Stimulated activated CD8-positive, alpha-beta memory T cell treated with anti-CD3 and anti-CD28 coated beads, Interleukin-7, amount 100 ng/mL, for 24 hours (primary cell): ENCODE results near the gene OR8J3.
"Not testable (repeated sequence)": the region's sequence is repeated elsewhere in the genome, so short reads cannot be mapped to it uniquely, and the experiment has no call there.

ENCODE experiments used
- DNase-seq: peaks from one replicate; pipeline ENCODE4 v3.0.0-alpha.2; 2020; ENCODE audit warnings: low read depth

OR8J3 gene, protein sequence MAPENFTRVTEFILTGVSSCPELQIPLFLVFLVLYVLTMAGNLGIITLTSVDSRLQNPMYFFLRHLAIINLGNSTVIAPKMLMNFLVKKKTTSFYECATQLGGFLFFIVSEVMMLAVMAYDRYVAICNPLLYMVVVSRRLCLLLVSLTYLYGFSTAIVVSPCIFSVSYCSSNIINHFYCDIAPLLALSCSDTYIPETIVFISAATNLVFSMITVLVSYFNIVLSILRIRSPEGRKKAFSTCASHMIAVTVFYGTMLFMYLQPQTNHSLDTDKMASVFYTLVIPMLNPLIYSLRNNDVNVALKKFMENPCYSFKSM

DNA sequence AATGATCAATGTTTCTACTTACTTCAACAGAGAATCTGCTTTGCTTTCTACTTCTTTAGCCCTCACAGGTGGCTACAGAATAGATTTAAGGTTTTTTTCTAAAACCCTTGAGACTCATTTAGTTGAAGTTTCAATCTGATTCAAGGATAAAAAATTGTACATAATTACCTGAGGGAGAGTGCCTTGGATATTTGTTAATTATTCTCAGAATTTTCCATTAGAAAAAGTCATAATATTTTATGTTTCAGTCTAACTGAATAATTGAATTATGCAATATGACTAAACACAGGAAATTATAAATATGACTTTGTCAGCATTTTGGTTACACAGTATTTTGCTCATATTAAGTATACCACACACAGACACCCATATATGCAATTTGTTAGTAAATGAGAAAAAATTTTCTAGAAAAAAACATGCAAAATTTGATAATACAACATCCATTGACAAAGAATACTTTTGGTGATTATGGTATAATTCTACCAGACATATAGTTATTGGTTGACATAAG is at the start of gene OR8J3:
Gene OR8J3, minus strand, starts transcription at position 51 of the 511 bp plus-strand sequence. CDS start 2,483 bp downstream, outside the sequence.
- no peak for DNase-seq

DNA sequence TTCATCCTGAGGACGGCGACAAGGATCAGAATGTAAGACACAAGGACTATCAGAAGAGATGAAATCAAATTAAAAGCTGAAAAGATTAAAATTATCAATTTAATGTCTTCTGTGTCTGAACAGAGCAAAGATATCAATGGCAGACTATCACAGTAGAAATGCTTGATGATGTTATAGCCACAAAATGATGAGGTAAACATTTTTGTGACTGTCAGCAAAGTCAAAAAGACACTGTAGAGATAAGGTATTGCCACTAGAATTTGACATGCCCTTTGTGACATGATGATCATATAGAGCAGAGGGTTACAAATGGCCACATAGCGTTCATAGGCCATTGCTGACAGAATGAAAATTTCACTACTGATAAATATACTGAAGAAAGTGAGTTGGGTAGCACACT is 48.6 kb upstream of the OR8J3 start:
- DNase-seq = no peak

DNA sequence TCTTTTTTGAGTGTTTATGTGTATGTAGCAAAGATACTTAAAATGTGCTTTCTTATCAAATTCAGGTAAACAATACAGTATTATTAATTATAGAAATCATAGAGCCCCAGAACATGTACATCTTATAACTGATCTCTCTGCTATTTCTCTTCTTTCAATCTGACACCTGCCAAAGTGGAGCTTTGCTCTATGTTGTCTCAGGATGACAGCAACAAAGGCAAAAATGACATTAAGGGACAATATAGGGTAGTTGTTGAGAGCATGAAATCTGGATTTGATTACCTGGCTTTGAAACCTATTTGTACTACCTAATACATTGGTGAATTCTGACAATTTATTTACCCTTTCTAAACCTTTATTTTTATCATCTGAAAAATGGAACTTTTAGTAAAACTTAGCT is 43.5 kb upstream of the OR8J3 start:
- DNase-seq = no peak

DNA sequence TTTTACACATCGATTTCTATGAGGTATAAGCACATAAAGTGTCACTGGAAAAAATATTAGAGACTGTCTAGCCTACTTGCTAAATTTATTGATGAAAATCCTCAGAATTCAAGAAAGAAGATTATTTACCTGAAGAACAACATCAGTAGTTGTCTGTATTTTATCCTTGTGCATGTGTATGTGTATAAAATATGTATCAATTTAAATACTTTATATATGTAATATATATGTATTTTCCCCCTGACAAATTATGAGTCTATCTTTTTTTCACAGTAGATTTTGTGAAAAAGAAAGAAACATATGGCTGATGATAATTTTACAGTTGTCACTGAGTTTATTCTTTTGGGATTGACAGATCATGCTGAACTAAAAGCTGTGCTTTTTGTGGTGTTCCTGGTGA is 36.3 kb upstream of the OR8J3 start, which contains the start of gene OR5J2:
Gene OR5J2, plus strand, starts transcription at position 301 of the 400 bp plus-strand sequence. Its CDS starts 0 bp downstream, at position 301.
- DNase-seq = no peak

DNA sequence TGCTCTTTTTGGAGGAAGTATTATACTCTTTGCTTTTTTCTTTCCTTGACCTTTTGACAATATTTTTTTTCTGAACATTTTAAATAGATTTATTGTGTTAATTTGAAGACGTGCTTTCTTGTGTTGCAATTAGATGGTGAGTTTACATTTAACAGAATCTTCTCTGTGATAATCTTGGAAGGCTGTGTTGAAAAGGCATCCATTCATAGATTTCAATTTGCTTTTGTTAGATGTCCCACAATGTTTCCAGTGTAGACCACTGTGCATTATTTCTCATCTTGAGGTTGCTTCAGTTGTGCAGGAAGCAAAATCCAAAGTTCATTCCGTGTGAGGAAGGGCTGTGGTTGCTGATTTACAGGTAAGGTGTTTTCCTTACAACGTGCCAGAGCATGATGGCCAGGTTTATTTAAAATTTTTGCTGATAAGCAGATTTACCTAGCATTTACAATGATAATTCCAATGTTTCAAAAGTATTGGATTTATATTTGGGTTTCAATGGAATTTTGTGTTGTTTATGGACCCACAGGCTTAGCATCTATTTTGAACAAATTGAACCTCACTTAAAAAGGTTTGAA is 32.3 kb upstream of the OR8J3 start:
- DNase-seq = no peak

DNA sequence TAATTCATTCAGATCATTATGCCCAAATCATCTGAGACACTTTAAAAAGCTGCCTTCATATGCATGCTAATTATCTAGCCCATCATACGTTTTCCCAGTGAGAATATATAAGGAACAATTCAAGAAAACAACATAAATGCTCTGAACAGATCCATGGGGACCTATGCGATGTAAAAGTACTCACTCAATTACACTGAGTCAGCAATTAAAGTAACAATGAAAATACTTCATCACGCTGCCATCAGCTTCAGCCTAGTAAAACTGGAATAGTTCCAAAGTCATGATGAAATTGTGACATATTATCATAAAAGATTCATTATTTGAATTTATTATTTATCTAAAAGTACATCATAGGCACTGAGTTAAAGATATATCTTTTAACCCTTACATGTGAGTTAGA is 23.8 kb upstream of the OR8J3 start:
- no peak for DNase-seq

DNA sequence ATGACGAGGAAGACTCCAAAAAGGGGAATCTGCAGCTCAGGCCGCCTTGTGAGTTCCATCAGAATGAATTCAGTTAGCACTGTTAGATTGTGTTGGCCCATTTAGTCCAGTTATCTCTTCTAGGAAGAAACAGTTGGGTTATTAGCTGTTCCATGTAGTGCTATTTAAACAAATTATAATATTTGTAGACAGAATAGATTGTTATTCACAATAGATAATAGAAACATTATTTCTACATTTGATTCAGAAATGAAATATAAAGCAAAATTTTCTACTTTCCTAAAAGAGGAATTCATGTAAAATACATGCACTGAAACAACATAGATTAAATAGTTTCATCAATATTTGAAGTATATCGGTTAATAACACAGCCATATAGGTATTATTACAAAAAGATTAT is 20.2 kb upstream of the OR8J3 start, which contains the start of gene OR8K5:
Gene OR8K5, minus strand, starts transcription at position 101 of the 400 bp plus-strand sequence. Its CDS starts 0 bp downstream, at position 101.
- no peak for DNase-seq

DNA sequence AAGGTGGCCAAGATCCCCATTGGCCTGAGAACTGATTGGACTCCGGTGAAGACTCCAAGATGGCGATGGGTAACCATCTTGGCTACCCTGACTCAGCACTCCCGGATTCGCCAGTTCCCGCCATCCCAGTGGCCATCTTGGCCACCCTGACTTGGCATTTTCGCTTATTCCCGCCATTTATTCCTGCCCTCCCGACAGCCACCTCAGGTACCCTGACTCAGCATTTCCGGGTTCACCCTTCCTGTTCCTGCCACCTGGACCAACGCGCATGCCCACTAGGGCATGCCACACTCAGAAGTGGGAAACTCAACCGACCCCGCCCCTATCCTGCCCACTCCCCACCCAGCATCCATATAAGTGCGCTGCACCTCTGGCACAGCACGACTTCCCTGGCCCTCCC is 12.3 kb upstream of the OR8J3 start:
- DNase-seq = no peak

DNA sequence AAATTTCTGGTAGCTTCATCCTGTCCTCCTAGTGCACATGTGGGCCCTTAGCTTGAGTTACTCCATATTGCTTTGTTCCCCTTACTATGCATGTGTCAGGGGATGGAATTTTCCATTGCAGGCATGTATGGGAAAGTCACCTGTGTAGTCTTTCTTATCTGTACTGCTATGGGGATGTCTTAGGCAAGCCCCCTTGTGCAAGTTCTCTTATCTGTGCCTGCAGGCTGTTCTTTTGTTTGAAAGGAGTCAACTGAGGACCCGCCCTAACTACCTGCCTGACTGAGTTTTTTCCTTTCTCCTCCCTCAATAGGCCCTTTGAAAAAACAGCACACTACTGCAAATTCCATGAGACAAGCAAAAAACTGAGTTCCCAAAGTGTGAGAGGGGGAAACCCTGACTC is 11.4 kb upstream of the OR8J3 start:
- no peak for DNase-seq

DNA sequence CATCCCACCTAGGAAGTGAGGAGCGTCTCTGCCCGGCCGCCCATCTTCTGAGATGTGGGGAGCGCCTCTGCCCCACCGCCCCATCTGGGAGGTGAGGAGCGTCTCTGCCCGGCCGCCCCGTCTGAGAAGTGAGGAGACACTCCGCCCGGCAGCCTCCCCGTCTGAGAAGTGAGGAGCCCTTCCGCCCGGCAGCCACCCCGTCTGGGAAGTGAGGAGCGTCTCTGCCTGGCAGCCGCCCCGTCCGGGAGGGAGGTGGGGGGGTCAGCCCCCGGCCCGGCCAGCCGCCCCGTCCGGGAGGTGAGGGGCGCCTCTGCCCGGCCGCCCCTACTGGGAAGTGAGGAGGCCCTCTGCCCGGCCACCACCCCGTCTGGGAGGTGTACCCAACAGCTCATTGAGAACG is 3.7 kb upstream of the OR8J3 start:
- DNase-seq = not testable (repeated sequence)

DNA sequence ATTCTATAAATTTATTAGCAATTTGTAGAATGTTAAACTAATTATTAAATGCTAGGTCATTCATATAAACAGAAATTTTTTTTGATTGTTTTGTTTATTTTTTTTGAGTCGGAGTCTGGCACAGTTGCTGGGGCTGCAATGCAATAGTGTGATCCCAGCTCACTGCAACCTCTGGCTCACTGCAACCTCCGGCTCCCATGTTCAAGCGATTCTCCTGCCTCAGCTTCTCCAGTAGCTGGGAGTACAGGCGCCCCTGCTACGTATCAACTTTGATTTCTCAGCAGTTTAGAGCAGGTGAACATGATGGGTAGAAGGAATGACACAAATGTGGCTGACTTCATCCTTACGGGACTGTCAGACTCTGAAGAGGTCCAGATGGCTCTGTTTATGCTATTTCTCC is 17.9 kb downstream of the OR8J3 start, which contains the start of gene OR8H3:
Gene OR8H3, plus strand, starts transcription at position 301 of the 400 bp plus-strand sequence. Its CDS starts 0 bp downstream, at position 301.
- DNase-seq = no peak

DNA sequence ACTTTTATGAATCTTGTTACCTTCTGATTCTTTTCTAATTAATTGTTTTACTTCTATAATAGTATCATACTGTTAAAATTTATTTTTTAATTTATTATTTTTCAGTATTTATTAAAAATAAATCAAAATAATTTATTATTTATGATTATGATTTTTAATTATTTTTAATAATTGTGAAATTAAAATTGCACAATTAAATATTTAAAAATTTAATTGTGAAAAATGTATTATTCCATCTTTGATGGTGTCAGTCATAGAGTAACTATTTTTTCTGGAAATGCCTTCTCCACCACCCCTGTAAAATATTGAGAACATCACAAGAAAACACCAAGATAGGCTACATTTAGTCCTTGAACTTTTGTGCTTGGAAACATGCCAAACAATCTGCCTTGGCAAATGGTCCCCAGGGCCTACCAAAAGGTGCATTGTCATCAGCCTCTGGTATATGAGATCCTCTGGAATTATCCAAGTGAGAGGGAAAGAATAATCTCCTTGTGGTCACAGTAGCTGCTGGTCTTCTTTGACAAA is 36.7 kb downstream of the OR8J3 start, which contains the start of gene OR8H2:
Gene OR8H2, plus strand, starts transcription at position 478 of the 528 bp plus-strand sequence. CDS start 1,356 bp downstream, outside the sequence.
- DNase-seq = no peak

DNA sequence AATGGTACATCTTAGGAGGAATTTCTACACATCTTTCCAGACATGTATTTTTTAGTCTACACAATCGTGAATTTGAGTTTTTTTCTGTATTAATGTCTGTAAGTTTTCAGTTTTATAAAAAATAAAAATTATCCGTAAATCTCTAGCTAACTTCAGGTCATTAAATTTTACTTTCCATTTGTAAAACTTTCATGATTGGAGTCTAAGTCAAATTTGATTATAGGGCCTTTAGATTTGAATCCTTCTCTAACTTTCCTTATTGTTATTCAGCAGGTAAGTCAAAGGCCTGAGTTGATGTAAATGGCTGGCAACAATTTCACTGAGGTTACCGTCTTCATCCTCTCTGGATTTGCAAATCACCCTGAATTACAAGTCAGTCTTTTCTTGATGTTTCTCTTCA is 47.0 kb downstream of the OR8J3 start, which contains the start of gene OR8I2:
Gene OR8I2, plus strand, starts transcription at position 301 of the 400 bp plus-strand sequence. Its CDS starts 0 bp downstream, at position 301.
- no peak for DNase-seq

DNA sequence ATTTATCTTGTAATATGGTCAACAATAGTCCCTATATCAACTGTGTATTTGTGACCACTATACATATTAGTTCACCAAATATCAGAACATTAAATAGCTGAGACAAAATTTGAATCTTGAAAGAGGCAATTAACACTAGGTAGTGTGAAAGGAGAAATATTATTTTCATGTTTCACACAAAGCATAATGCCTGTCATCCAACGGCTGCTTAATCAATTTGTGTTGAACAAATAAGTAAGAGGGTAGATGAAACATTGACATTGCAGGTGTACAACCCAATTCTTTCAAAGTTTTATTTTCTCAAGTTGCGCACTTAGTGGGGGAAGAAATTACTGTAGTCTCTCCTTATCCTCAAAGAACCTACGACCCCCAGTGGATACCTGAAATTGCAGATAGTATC is 50.3 kb downstream of the OR8J3 start:
- no peak for DNase-seq
